T-helper 2 cell treated with Interferon-gamma antibody and Interleukin-4, amounts not matched to agents 5 μg/mL and 100 μg/mL, for 36 hours (primary cell): ENCODE data around the gene TP53.

ENCODE experiments used
- DNase-seq: peaks from one replicate; pipeline ENCODE4 v3.0.0; 2021; ENCODE audit warnings: low spot score
- H3K27ac Mint-ChIP-seq: one replicate; pipeline ENCODE4 v1.8.0; 2021; ENCODE audit warnings: mild to moderate bottlenecking, mixed read lengths
- H3K27me3 Mint-ChIP-seq: one replicate; pipeline ENCODE4 v1.8.0; 2021; ENCODE audit warnings: low read depth, mixed read lengths
- H3K36me3 Mint-ChIP-seq: one replicate; pipeline ENCODE4 v1.8.0; 2021; ENCODE audit warnings: low read depth, mixed read lengths
- H3K4me1 Mint-ChIP-seq: one replicate; pipeline ENCODE4 v1.8.0; 2021; ENCODE audit warnings: low read depth, mixed read lengths
- H3K4me3 Mint-ChIP-seq: one replicate; pipeline ENCODE4 v1.8.0; 2022; ENCODE audit warnings: mild to moderate bottlenecking, moderate library complexity, mixed read lengths
- H3K9me3 Mint-ChIP-seq: one replicate; pipeline ENCODE4 v1.8.0; 2021; ENCODE audit warnings: mixed read lengths

Gene TP53

DNA sequence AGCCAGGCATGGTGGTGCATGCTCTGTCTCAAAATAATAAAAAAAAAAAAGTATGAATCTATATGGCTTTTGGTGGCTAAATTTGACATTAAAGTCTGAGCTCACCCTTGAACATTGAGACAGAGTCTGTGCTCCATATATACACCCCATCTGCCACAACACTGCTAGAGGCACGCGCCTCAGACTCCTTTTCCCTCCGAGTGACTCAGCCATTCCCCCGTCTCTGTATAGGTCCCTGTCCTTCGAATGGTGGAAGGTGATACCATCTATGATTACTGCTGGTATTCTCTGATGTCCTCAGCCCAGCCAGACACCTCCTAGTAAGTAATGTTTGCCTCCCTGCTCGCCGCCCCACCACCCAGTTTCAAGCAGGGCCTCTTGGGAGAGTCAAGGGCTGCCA is 13.2 kb upstream of the TP53 start:
- no peak overlapping the region for H3K4me3 Mint-ChIP-seq
- H3K4me1 Mint-ChIP-seq, result peaks cover 10% of the 10 kb centered on the region
- H3K27ac Mint-ChIP-seq, result no peak overlapping the region
- no peaks in the 10 kb centered on the region for H3K9me3 Mint-ChIP-seq
- peaks cover 17% of the 10 kb centered on the region for H3K27me3 Mint-ChIP-seq
- peaks cover 23% of the 10 kb centered on the region for H3K36me3 Mint-ChIP-seq
- DNase-seq, result no peak

- Mint-ChIP-seq H3K4me1 (no peaks in the 10 kb centered on the region), H3K4me3 (no peak overlapping the region), H3K27ac (no peak overlapping the region), H3K36me3 (peaks cover 24% of the 10 kb centered on the region), H3K27me3 (no peaks in the 10 kb centered on the region), H3K9me3 (no peaks in the 10 kb centered on the region)
- no peak for DNase-seq
These were observed 10.7 kb upstream of the TP53 start for GRCh38 chr17:7697828-7698588.

DNA sequence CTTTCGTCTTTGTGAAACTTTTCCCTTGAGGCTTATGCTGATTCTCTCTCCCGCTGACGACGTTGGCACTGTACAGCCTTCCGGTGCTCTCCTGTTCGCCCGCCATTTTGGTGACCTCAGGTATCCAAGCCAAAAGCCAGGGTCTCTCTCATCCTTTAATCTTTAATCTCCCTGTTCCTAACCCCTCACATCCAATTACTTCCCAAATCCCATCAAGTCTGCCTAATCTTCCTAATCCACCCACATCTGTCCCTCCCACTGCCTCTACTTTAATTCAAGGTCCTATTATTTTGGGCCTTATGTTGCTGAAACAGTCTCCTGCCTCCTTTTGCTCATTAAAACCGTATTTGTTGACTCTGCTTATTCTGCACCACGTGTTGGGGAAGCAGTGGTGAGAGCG is 8.3 kb upstream of the TP53 start:
- Mint-ChIP-seq H3K36me3 (peaks cover 20% of the 10 kb centered on the region), H3K4me1 (no peaks in the 10 kb centered on the region)

DNA sequence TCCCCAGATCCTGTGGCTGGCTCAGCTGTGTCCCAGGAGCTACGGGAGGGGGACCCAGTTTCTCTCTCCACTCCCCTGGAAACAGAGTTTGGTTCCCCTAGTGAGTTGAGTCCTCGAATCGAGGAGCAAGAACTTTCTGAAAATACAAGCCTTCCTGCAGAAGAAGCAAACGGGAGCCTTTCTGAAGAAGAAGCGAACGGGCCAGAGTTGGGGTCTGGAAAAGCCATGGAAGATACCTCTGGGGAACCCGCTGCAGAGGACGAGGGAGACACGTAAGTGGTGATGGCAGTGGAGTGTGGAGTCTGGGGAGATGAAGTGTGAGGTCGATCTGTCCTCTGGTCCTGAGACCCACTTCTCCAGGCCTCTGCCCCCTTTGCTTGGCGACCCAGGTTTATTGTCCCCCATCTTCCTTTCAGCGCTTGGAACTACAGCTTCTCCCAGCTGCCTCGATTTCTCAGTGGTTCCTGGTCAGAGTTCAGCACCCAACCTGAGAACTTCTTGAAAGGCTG is 1.6 kb upstream of the TP53 start:
- Mint-ChIP-seq H3K36me3 (peaks cover 36% of the 10 kb centered on the region), H3K27ac (peak overlapping the region; percentile 76), H3K27me3 (no peaks in the 10 kb centered on the region), H3K4me3 (peak overlapping the region; percentile 96), H3K4me1 (peaks cover 28% of the 10 kb centered on the region), H3K9me3 (no peaks in the 10 kb centered on the region)
- no peak for DNase-seq

More for the DNA sequence above, 8.3 kb upstream of the TP53 start:
- Mint-ChIP-seq H3K9me3 (no peaks in the 10 kb centered on the region), H3K27me3 (no peaks in the 10 kb centered on the region), H3K4me3 (no peak overlapping the region), H3K27ac (no peak overlapping the region)
- DNase-seq, result no peak

GRCh38 chr17:7687908-7688807 is 868 bp upstream of the TP53 start, which contains the start of gene WRAP53:
WRAP53 (plus strand) TSS chr17:7688477; CDS start chr17:7688649, 172 bp downstream.
- Mint-ChIP-seq H3K9me3 (no peaks in the 10 kb centered on the region), H3K27ac (peak within 1 kb of the TSS; percentile 98), H3K4me3 (peak within 1 kb of the TSS; percentile 96), H3K4me1 (peaks cover 28% of the 10 kb centered on the region), H3K27me3 (no peaks in the 10 kb centered on the region), H3K36me3 (peaks cover 35% of the 10 kb centered on the region)
- DNase-seq, result peak; percentile 96

- H3K36me3 Mint-ChIP-seq, result peaks cover 33% of the 10 kb centered on the region
- peak overlapping the region; percentile 98 for H3K27ac Mint-ChIP-seq
- H3K4me3 Mint-ChIP-seq, result peak overlapping the region; percentile 96
- peaks cover 28% of the 10 kb centered on the region for H3K4me1 Mint-ChIP-seq
- peak; percentile 76 for DNase-seq
- H3K9me3 Mint-ChIP-seq, result no peaks in the 10 kb centered on the region
- H3K27me3 Mint-ChIP-seq, result no peaks in the 10 kb centered on the region
These were observed 843 bp downstream of the TP53 start for GRCh38 chr17:7686222-7687071.

DNA sequence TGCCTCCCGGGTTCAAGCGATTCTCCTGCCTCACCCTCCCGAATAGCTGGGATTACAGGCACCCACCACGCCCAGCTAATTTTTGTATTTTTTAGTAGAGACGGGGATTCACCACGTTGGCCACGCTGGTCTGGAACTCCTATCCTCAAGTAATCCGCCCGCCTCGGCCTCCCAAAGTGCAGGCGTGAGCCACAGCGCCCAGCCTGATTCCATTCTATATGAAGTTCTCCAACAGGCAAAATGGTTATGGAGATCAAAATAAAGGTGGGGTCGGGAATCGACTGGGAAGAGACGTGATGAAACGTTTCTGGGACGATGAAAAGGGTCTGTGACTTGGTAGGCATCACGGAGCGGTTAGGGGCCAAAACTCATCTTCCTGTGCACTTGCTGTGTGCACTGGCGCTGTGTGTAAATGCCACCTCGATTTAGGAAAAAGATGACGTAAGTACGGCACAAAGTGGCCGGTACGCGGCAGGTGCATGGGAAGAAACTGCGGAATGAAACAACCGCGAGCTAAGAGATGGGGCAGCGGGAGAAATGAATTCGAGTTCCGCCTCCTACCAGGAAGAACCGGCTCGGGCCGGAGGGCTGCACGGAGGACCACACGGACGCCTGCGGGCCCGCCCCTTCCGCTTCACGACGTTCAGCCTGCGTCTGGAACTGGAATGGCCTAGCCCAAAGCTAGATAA is 1.6 kb downstream of the TP53 start:
- no peaks in the 10 kb centered on the region for H3K9me3 Mint-ChIP-seq
- H3K4me3 Mint-ChIP-seq, result peak overlapping the region; percentile 96
- H3K27me3 Mint-ChIP-seq, result no peaks in the 10 kb centered on the region
- peak; percentile 90 for DNase-seq
- peak overlapping the region; percentile 98 for H3K27ac Mint-ChIP-seq
- peaks cover 32% of the 10 kb centered on the region for H3K36me3 Mint-ChIP-seq
- H3K4me1 Mint-ChIP-seq, result peaks cover 28% of the 10 kb centered on the region

- H3K4me1 Mint-ChIP-seq, result peaks cover 25% of the 10 kb centered on the region
- H3K4me3 Mint-ChIP-seq, result peak overlapping the region; percentile 96
- peak overlapping the region; percentile 98 for H3K27ac Mint-ChIP-seq
- no peaks in the 10 kb centered on the region for H3K9me3 Mint-ChIP-seq
- H3K27me3 Mint-ChIP-seq, result no peaks in the 10 kb centered on the region
- peaks cover 28% of the 10 kb centered on the region for H3K36me3 Mint-ChIP-seq
- no peak for DNase-seq
These were observed 2.3 kb downstream of the TP53 start for GRCh38 chr17:7684851-7685532.

- DNase-seq, result no peak
- Mint-ChIP-seq H3K36me3 (peaks cover 44% of the 10 kb centered on the region), H3K4me1 (no peaks in the 10 kb centered on the region), H3K27me3 (no peaks in the 10 kb centered on the region), H3K27ac (no peak overlapping the region), H3K4me3 (no peak overlapping the region), H3K9me3 (peaks cover 12% of the 10 kb centered on the region)
These were observed 9.8 kb downstream of the TP53 start for GRCh38 chr17:7677388-7678067.

DNA sequence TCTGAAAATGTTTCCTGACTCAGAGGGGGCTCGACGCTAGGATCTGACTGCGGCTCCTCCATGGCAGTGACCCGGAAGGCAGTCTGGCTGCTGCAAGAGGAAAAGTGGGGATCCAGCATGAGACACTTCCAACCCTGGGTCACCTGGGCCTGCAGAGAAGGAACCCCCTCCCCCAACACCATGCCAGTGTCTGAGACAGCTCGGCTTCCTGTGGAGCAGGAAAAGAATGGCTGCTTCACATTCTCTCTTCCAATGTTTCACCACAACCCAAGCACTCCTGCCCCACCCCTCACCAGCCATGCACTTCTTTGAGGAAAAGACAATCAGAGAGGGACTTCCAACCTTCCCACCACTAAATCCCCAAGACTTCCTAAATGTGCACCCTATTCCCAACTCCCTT is 10.8 kb downstream of the TP53 start:
- H3K27me3 Mint-ChIP-seq, result no peaks in the 10 kb centered on the region
- H3K4me1 Mint-ChIP-seq, result no peaks in the 10 kb centered on the region
- DNase-seq, result no peak
- peaks cover 48% of the 10 kb centered on the region for H3K36me3 Mint-ChIP-seq
- peaks cover 12% of the 10 kb centered on the region for H3K9me3 Mint-ChIP-seq
- H3K4me3 Mint-ChIP-seq, result no peak overlapping the region
- no peak overlapping the region for H3K27ac Mint-ChIP-seq

- H3K36me3 Mint-ChIP-seq, result peaks cover 55% of the 10 kb centered on the region
- DNase-seq, result no peak
- H3K4me3 Mint-ChIP-seq, result no peak overlapping the region
- no peaks in the 10 kb centered on the region for H3K27me3 Mint-ChIP-seq
- no peaks in the 10 kb centered on the region for H3K4me1 Mint-ChIP-seq
- H3K27ac Mint-ChIP-seq, result no peak overlapping the region
- H3K9me3 Mint-ChIP-seq, result peaks cover 12% of the 10 kb centered on the region
These were observed 12.4 kb downstream of the TP53 start for GRCh38 chr17:7674934-7675333.

- Mint-ChIP-seq H3K36me3 (peaks cover 65% of the 10 kb centered on the region), H3K9me3 (peaks cover 12% of the 10 kb centered on the region), H3K27me3 (no peaks in the 10 kb centered on the region), H3K4me3 (no peak overlapping the region), H3K4me1 (no peaks in the 10 kb centered on the region), H3K27ac (no peak overlapping the region)
- no peak for DNase-seq
These were observed 14.1 kb downstream of the TP53 start for GRCh38 chr17:7673239-7673638.
